ENCODE measurements around the gene CHCT1. TPM values are rescaled to one million over a fixed set of nuclear protein-coding genes. Genes with fewer than 3 reads are reported as not detected.
A peak's percentile ranks its signal among the peaks of the same experiment; 100 is the strongest.

Gene CHCT1
- total RNA-seq, 1 experiment from 2014 or later: not detected

DNA sequence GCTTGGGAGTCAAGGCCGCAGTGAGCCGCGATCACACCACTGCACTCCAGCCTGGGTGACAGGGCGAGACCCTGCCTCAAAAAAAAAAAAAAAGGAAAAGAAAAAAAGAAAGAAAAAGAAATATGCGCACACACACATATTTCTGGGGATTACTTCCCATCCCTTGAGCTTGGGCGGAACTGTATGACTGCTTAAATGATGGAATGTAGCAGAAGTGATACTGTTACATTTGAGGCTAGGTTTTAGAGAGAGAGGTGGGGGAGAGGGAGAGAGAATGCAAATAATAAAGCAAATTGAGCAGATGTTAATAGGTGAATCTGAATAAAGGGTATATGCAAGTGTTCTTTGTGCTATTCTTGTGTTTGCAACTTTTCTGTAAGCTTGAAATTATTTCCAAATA, 18.3 kb upstream of the CHCT1 start:
- Histone ChIP-seq H3K36me3 (ENCODE audit: low read depth, low read length) (no peaks in the 10 kb centered on the region), H2AFZ (ENCODE audit: low read length) (no peak overlapping the region), H3K9ac (ENCODE audit: low read length) (no peak overlapping the region), H3K27ac (ENCODE audit: low read length) (no peak overlapping the region), H3K4me2 (ENCODE audit: low read length) (no peak overlapping the region), H3K4me1 (ENCODE audit: insufficient read depth, low read length) (no peaks in the 10 kb centered on the region), H3F3A (ENCODE audit: low read length, unreplicated experiment) (no peaks in the 10 kb centered on the region), H3K9me3 (ENCODE audit: low read length) (no peaks in the 10 kb centered on the region), H3K79me2 (ENCODE audit: low read length) (no peaks in the 10 kb centered on the region), H3K4me3 (ENCODE audit: low read length) (no peak overlapping the region), H4K20me1 (ENCODE audit: low read length) (no peaks in the 10 kb centered on the region), H3K9me2 (replicated peaks; ENCODE audit: low read length) (no peaks in the 10 kb centered on the region), H3K27me3 (ENCODE audit: low read length) (no peaks in the 10 kb centered on the region)
- ATAC-seq (no peak), DNase-seq (no peak)
- POLR2A ChIA-PET (ENCODE audit: unreplicated experiment): no interaction called here
- no TSS peak for BruUV-seq (replicated peaks)
- CTCF ChIA-PET: no interaction called here
- intact Hi-C loops (cut with micrococcal nuclease): no loop called here
- TF ChIP-seq, protein P1, sequence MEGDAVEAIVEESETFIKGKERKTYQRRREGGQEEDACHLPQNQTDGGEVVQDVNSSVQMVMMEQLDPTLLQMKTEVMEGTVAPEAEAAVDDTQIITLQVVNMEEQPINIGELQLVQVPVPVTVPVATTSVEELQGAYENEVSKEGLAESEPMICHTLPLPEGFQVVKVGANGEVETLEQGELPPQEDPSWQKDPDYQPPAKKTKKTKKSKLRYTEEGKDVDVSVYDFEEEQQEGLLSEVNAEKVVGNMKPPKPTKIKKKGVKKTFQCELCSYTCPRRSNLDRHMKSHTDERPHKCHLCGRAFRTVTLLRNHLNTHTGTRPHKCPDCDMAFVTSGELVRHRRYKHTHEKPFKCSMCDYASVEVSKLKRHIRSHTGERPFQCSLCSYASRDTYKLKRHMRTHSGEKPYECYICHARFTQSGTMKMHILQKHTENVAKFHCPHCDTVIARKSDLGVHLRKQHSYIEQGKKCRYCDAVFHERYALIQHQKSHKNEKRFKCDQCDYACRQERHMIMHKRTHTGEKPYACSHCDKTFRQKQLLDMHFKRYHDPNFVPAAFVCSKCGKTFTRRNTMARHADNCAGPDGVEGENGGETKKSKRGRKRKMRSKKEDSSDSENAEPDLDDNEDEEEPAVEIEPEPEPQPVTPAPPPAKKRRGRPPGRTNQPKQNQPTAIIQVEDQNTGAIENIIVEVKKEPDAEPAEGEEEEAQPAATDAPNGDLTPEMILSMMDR (conservative IDR thresholded peaks at IDR 0.05; ENCODE audit: low read depth, low read length): no peak
- TF ChIP-seq EZH2 (IDR thresholded peaks at IDR 0.05; ENCODE audit: low read length, unreplicated experiment) (no peak), EZH2phosphoT487 (IDR thresholded peaks at IDR 0.05; ENCODE audit: borderline replicate concordance, low read length) (no peak)

- no peaks in the 10 kb centered on the region for H3F3A ChIP-seq (ENCODE audit: low read length, unreplicated experiment)
- TF ChIP-seq, protein P1 (conservative IDR thresholded peaks at IDR 0.05; ENCODE audit: low read depth, low read length): no peak
- no peak for TF ChIP-seq EZH2phosphoT487 (IDR thresholded peaks at IDR 0.05; ENCODE audit: borderline replicate concordance, low read length)
- no peak for TF ChIP-seq EZH2 (IDR thresholded peaks at IDR 0.05; ENCODE audit: low read length, unreplicated experiment)
- no peaks in the 10 kb centered on the region for H3K79me2 ChIP-seq (ENCODE audit: low read length)
- H3K4me3 ChIP-seq (ENCODE audit: low read length): no peak overlapping the region
- ChIA-PET POLR2A (ENCODE audit: unreplicated experiment) (no interaction called here), CTCF (interaction anchor here (0.5 kb wide), 1 partner anchor 15 kb away, joined by 5 read pairs; the partner anchor contains the start of gene USP32)
- no peaks in the 10 kb centered on the region for H3K4me1 ChIP-seq (ENCODE audit: insufficient read depth, low read length)
- DNase-seq (no peak), ATAC-seq (no peak)
- no peaks in the 10 kb centered on the region for H4K20me1 ChIP-seq (ENCODE audit: low read length)
- H3K9ac ChIP-seq (ENCODE audit: low read length): no peak overlapping the region
- no peaks in the 10 kb centered on the region for H3K9me2 ChIP-seq (replicated peaks; ENCODE audit: low read length)
- no peak overlapping the region for H2AFZ ChIP-seq (ENCODE audit: low read length)
- 0 out of 2 replicates have a peak, but pooled peaks cover 4% of the 10 kb centered on the region for H3K9me3 ChIP-seq (ENCODE audit: low read length)
- no TSS peak for BruUV-seq (replicated peaks)
- intact Hi-C loops (cut with micrococcal nuclease): no loop called here
- H3K27me3 ChIP-seq (ENCODE audit: low read length): no peaks in the 10 kb centered on the region
- H3K36me3 ChIP-seq (ENCODE audit: low read depth, low read length): no peaks in the 10 kb centered on the region
- H3K27ac ChIP-seq (ENCODE audit: low read length): no peak overlapping the region
- H3K4me2 ChIP-seq (ENCODE audit: low read length): no peak overlapping the region
These were observed 15.4 kb upstream of the CHCT1 start for GRCh38 chr17:60406887-60407286.

- ATAC-seq (no peak), DNase-seq (peak; percentile 21)
- TF ChIP-seq EZH2phosphoT487 (IDR thresholded peaks at IDR 0.05; ENCODE audit: borderline replicate concordance, low read length): no peak
- TF ChIP-seq, protein P1 (conservative IDR thresholded peaks at IDR 0.05; ENCODE audit: low read depth, low read length): no peak
- POLR2A ChIA-PET (ENCODE audit: unreplicated experiment): no interaction called here
- H3K27me3 ChIP-seq (ENCODE audit: low read length): no peaks in the 10 kb centered on the region
- no peak overlapping the region for H2AFZ ChIP-seq (ENCODE audit: low read length)
- intact Hi-C loops (cut with micrococcal nuclease): no loop called here
- no peak overlapping the region for H3K4me3 ChIP-seq (ENCODE audit: low read length)
- no peaks in the 10 kb centered on the region for H3K36me3 ChIP-seq (ENCODE audit: low read depth, low read length)
- H3K9ac ChIP-seq (ENCODE audit: low read length): no peak overlapping the region
- no peaks in the 10 kb centered on the region for H3K79me2 ChIP-seq (ENCODE audit: low read length)
- no peaks in the 10 kb centered on the region for H4K20me1 ChIP-seq (ENCODE audit: low read length)
- H3K4me1 ChIP-seq (ENCODE audit: insufficient read depth, low read length): no peaks in the 10 kb centered on the region
- H3K27ac ChIP-seq (ENCODE audit: low read length): no peak overlapping the region
- BruUV-seq (replicated peaks): no TSS peak
- H3K9me3 ChIP-seq (ENCODE audit: low read length): 0 out of 2 replicates have a peak, but pooled peaks cover 4% of the 10 kb centered on the region
- H3K9me2 ChIP-seq (replicated peaks; ENCODE audit: low read length): no peaks in the 10 kb centered on the region
- H3K4me2 ChIP-seq (ENCODE audit: low read length): no peak overlapping the region
- H3F3A ChIP-seq (ENCODE audit: low read length, unreplicated experiment): no peaks in the 10 kb centered on the region
- CTCF ChIA-PET: no interaction called here
These were observed 12.3 kb upstream of the CHCT1 start for GRCh38 chr17:60410001-60410400.

Measured in PC-3 (cell line).